HG02938 (cell line): ENCODE data around the gene HPCA.

Source experiments
- ATAC-seq: cut with Tn5 transposase; IDR thresholded peaks from one replicate; pipeline ENCODE4 v1.9.1; 2021; ENCODE audit warnings: mild to moderate bottlenecking, moderate library complexity; ENCODE audit not compliant: unreplicated experiment

The HPCA gene

GRCh38 chr1:32928285-32928684 lies 42.0 kb downstream of the HPCA start:
- ATAC-seq, result no peak

- ATAC-seq, result no peak
Observed at GRCh38 chr1:32928715-32929114, 42.4 kb downstream of the HPCA start.

- no peak for ATAC-seq
Observed at GRCh38 chr1:32929366-32929765, 43.1 kb downstream of the HPCA start.

DNA sequence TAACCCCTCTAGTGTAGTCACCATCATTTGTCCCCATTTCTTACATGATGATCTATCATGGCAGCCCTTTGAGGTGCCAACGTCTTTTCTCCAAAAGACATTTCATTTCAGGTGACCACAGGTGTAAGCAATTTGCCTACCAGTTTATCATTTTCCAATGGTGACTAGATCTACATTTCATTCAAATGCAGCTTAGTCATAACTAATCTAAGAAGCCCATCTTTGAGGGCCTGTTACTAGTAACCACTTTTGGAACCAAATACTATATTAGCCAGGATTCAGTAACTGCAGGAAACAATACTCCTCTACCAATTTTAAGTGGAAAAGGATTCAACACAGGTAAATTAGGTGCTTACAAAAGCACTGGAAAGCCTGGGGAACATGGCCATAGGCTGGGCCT lies 45.5 kb downstream of the HPCA start:
- no peak for ATAC-seq

DNA sequence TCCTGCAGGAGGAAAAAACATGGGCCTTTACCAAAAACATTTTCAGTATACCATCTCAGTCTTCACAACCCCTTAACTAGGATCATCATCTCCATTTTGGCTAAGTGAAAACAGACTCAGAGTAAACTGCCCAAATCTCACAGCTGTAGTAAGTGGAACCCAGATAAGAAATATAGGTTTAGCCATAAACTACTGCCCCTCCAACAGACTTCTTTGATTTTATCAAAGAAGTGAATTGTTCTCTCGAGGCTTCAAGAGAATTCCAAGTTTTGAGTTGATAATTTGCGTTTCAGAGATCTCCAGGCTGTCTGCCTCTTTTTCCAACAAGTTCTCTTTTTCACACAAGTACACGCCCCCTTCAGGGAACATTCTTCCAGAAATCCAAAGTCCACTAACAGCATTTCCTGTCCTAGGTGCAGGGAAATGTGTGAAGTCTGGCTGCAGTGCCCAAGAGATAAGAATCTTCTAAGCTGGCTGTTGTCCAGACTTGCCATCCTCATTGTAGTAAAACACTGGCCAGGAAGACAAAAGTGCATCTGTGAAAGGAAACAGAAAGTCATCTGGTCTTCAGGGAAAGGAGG lies 47.5 kb downstream of the HPCA start:
- ATAC-seq, result no peak

DNA sequence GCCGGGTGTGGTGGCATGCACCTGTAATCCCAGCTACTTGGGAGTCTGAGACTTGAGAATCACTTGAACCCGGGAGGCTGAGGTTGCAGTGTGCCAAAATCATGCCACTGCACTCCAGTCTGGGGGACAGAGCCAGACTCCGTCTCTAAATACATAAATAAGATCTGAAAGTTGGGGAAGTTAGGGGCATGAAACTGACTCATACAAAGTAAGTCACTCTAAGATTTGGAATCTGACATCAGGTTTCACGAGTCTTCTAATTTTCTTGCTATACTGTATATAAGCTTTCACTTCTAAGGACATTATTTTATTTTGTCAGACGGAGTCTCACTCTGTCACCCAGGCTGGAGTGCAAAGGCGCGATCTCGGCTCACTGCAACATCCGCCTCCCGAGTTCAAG lies 48.2 kb downstream of the HPCA start:
- ATAC-seq, result no peak

DNA sequence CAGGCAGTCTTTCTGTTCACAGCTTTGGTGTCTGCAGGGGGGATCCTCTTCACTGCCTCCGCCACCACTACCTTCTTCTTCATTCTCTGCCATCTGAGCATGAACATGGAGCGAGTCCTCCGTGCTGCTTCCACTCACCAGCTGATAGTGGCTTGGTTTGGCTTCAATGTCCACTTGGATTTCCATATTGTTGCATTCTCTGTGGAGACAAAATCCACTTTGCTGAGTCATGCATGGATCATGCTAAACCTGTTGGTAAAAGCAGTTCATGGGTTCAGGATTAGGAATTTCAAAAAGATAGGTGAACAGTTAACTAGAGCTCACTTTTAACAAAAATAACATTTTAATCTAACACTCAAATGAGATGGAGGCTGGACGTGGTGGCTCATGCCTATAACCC lies 50.8 kb downstream of the HPCA start:
- ATAC-seq, result no peak

- ATAC-seq, result no peak
Observed at GRCh38 chr1:32939655-32940371, 53.5 kb downstream of the HPCA start.

DNA sequence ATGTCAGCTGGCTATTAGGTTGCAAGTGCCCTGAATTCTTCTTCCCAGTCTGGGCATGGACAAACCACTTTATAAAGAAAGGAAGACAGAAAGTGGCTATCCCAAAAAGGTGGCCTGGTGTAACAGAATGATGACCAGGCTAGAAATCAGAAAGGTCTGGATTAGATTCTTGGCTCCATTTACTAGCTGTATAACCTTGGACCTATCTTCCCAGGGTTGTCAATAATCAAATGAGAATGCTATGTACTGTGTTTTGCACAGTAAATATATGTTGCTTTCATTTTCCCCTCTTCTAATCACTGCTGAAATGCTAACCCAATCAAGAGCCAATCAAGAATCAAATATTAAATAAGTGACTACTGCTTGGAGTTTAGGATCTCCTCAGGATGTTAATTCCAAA lies 57.9 kb downstream of the HPCA start:
- no peak for ATAC-seq
